Nephron progenitor cell (in vitro differentiated cells): Measurements from ENCODE around the gene CAMKK2.
A peak's percentile ranks its signal among the peaks of the same experiment; 100 is the strongest.

Experiments used
- DNase-seq: peaks from one replicate; pipeline ENCODE4 v3.0.0; 2021
- H3K27ac Mint-ChIP-seq: 2 replicates; pipeline ENCODE4 v1.8.0; 2021; ENCODE audit warnings: mild to moderate bottlenecking, moderate library complexity, mixed read lengths
- H3K27me3 Mint-ChIP-seq: 2 replicates; pipeline ENCODE4 v1.8.0; 2021; ENCODE audit warnings: mild to moderate bottlenecking, low read depth, mixed read lengths; ENCODE audit not compliant: poor library complexity
- H3K36me3 Mint-ChIP-seq: 2 replicates; pipeline ENCODE4 v1.8.0; 2021; ENCODE audit warnings: low read depth, mixed read lengths
- H3K4me1 Mint-ChIP-seq: 2 replicates; pipeline ENCODE4 v1.8.0; 2021; ENCODE audit warnings: mixed read lengths
- H3K4me3 Mint-ChIP-seq: 2 replicates; pipeline ENCODE4 v1.8.0; 2021; ENCODE audit warnings: mild to moderate bottlenecking, moderate library complexity, mixed read lengths
- H3K9me3 Mint-ChIP-seq: 2 replicates; pipeline ENCODE4 v1.8.0; 2021; ENCODE audit warnings: mild to moderate bottlenecking, moderate library complexity, mixed read lengths
- CTCF ChIP-seq: fragments of 200-600 bp; sonication (generic); IDR thresholded peaks from 2 replicates; pipeline ENCODE4 v1.5.0; 2021; ENCODE audit warnings: antibody characterized with exemption

The CAMKK2 gene

GRCh38 chr12:121296618-121297434 is at the start of gene CAMKK2:
Gene CAMKK2 (minus strand): TSS chr12:121296709. CDS start chr12:121274526, 22,183 bp downstream.
- peaks cover 5% of the 10 kb centered on the region for H3K36me3 Mint-ChIP-seq
- TF ChIP-seq CTCF = no peak
- peaks cover 24% of the 10 kb centered on the region for H3K4me1 Mint-ChIP-seq
- no peaks in the 10 kb centered on the region for H3K9me3 Mint-ChIP-seq
- peaks cover 5% of the 10 kb centered on the region for H3K27me3 Mint-ChIP-seq
- peak; percentile 87 for DNase-seq
- peak within 1 kb of the TSS; percentile 88 for H3K4me3 Mint-ChIP-seq
- H3K27ac Mint-ChIP-seq = peak within 1 kb of the TSS; percentile 97

DNA sequence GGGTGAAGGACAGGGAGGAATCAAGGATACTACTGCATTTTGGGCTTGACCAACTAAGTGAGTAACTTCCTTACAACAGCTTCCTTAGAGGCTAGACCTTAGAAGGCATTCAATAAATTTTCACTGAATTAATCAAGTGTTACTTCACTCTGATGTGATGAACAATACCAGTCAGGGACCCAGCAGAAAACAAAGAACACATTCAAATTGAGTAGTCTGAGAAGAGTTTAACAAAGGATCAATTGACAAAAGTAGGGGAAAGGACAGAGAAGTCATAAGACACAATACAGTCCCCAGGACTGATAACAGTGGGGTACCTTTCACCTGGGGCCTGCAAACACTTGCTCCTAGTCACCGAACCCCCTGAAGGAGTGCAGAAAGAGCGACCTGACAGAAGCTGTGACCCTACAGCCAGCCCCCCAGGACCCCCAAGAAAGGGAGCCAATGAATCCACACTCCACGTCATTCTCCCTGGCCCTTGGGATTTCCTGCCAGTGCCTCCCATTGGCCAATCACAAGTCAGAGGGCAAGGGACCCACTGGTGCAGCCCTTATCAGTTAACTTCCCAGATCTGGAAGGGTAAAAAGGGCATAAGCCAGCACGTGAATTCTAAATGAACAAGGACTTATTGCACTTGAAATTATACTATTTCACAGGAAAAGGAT is 48.8 kb upstream of the CAMKK2 start:
- no peak for TF ChIP-seq CTCF
- no peaks in the 10 kb centered on the region for H3K4me1 Mint-ChIP-seq
- H3K4me3 Mint-ChIP-seq = no peak overlapping the region
- H3K27me3 Mint-ChIP-seq = no peaks in the 10 kb centered on the region
- H3K36me3 Mint-ChIP-seq = peaks cover 51% of the 10 kb centered on the region
- H3K9me3 Mint-ChIP-seq = no peaks in the 10 kb centered on the region
- no peak overlapping the region for H3K27ac Mint-ChIP-seq
- DNase-seq = no peak

- Mint-ChIP-seq H3K4me3 (no peak overlapping the region), H3K27ac (peak overlapping the region; percentile 65), H3K4me1 (no peaks in the 10 kb centered on the region), H3K27me3 (no peaks in the 10 kb centered on the region), H3K36me3 (peaks cover 59% of the 10 kb centered on the region), H3K9me3 (no peaks in the 10 kb centered on the region)
- TF ChIP-seq CTCF = no peak
- no peak for DNase-seq
These were observed 48.0 kb upstream of the CAMKK2 start for GRCh38 chr12:121344506-121344905.

GRCh38 chr12:121337416-121337815 is 40.9 kb upstream of the CAMKK2 start:
- Mint-ChIP-seq H3K36me3 (peaks cover 74% of the 10 kb centered on the region), H3K4me1 (no peaks in the 10 kb centered on the region), H3K9me3 (no peaks in the 10 kb centered on the region), H3K27ac (peak overlapping the region; percentile 64), H3K27me3 (no peaks in the 10 kb centered on the region), H3K4me3 (no peak overlapping the region)
- no peak for DNase-seq
- no peak for TF ChIP-seq CTCF

- H3K36me3 Mint-ChIP-seq = peaks cover 73% of the 10 kb centered on the region
- no peaks in the 10 kb centered on the region for H3K27me3 Mint-ChIP-seq
- H3K4me3 Mint-ChIP-seq = no peak overlapping the region
- no peaks in the 10 kb centered on the region for H3K4me1 Mint-ChIP-seq
- peak; percentile 16 for DNase-seq
- H3K27ac Mint-ChIP-seq = no peak overlapping the region
- no peaks in the 10 kb centered on the region for H3K9me3 Mint-ChIP-seq
- TF ChIP-seq CTCF = peak; percentile 85
These were observed 38.2 kb upstream of the CAMKK2 start for GRCh38 chr12:121334513-121335343.
